Measurements from ENCODE around the gene PTPRD. TPM values are rescaled to one million over a fixed set of nuclear protein-coding genes. Genes with fewer than 3 reads are reported as not detected.
"Not testable (repeated sequence)": the region's sequence is repeated elsewhere in the genome, so short reads cannot be mapped to it uniquely, and the experiment has no call there.

PTPRD gene
- polyA plus RNA-seq, 1 donor, result 88.9 TPM

GRCh38 chr9:8961186-8961851 is 1651.5 kb downstream of the PTPRD start:
- DNase-seq, result peak; percentile 68

GRCh38 chr9:8960254-8960653 is 1652.5 kb downstream of the PTPRD start:
- no peak for DNase-seq

GRCh38 chr9:8958358-8958757 is 1654.4 kb downstream of the PTPRD start:
- DNase-seq, result no peak

- DNase-seq, result no peak
Observed at GRCh38 chr9:8955315-8955714, 1657.5 kb downstream of the PTPRD start.

GRCh38 chr9:8946461-8946860 is 1666.3 kb downstream of the PTPRD start:
- DNase-seq, result no peak

GRCh38 chr9:8943392-8943791 is 1669.4 kb downstream of the PTPRD start:
- no peak for DNase-seq

- no peak for DNase-seq
Observed at GRCh38 chr9:8940650-8941049, 1672.2 kb downstream of the PTPRD start.

GRCh38 chr9:8926461-8926860 is 1686.3 kb downstream of the PTPRD start:
- DNase-seq, result peak; percentile 15

- no peak for DNase-seq
Observed at GRCh38 chr9:8924562-8924961, 1688.2 kb downstream of the PTPRD start.

- DNase-seq, result not testable (repeated sequence)
Observed at GRCh38 chr9:8920478-8921183, 1692.2 kb downstream of the PTPRD start.

- no peak for DNase-seq
Observed at GRCh38 chr9:8917956-8918739, 1694.7 kb downstream of the PTPRD start.

GRCh38 chr9:8916771-8917170 is 1696.0 kb downstream of the PTPRD start:
- DNase-seq, result no peak

- DNase-seq, result no peak
Observed at GRCh38 chr9:8907868-8908267, 1704.9 kb downstream of the PTPRD start.

GRCh38 chr9:8905731-8906130 is 1707.1 kb downstream of the PTPRD start:
- peak; percentile 10 for DNase-seq

- peak; percentile 15 for DNase-seq
Observed at GRCh38 chr9:8904771-8905515, 1707.9 kb downstream of the PTPRD start.

- DNase-seq, result no peak
Observed at GRCh38 chr9:8903077-8903476, 1709.7 kb downstream of the PTPRD start.

- DNase-seq, result no peak
Observed at GRCh38 chr9:8901146-8901545, 1711.7 kb downstream of the PTPRD start.

- no peak for DNase-seq
Observed at GRCh38 chr9:8899511-8899910, 1713.3 kb downstream of the PTPRD start.

- DNase-seq, result peak; percentile 50
Observed at GRCh38 chr9:8895861-8896224, 1717.0 kb downstream of the PTPRD start.

GRCh38 chr9:8895106-8895860 is 1717.5 kb downstream of the PTPRD start:
- DNase-seq, result peak; percentile 9

- no peak for DNase-seq
Observed at GRCh38 chr9:8890695-8891094, 1722.1 kb downstream of the PTPRD start.

- no peak for DNase-seq
Observed at GRCh38 chr9:8889100-8889499, 1723.7 kb downstream of the PTPRD start.

Data from hindlimb muscle (tissue), 1 donor.